A549 (cell line): Measurements from ENCODE around the gene NAA15. TPM values are rescaled to one million over a fixed set of nuclear protein-coding genes. Genes with fewer than 3 reads are reported as not detected.

Experiments used
- ATAC-seq, 2 experiments: fragments of 200-7000 bp in 1 of 2; fragments of >200 bp in 1 of 2; cut with Nextera tagmentation in 1 of 2; cut with Tn5 transposase in 1 of 2; 3 replicates each; pipeline versions ENCODE4 v1.8.0 to v1.9.1; 2018 to 2020; ENCODE audit warnings: mild to moderate bottlenecking in 1 of 2, moderate library complexity in 1 of 2
- CTCF ChIA-PET: fragments of 300-600 bp; sonication (Branson Sonifier 250); formaldehyde crosslinking; extraction: SDS; loops from one replicate; lab custom pipeline; 2021; ENCODE audit warnings: antibody characterized with exemption, inconsistent platforms; lab: Yijun Ruan, JAX
- POLR2A ChIA-PET: fragments of 350-600 bp; formaldehyde crosslinking; extraction: SDS; loops from one replicate; lab custom pipeline; 2021; ENCODE audit warnings: antibody characterized with exemption, inconsistent platforms; lab: Yijun Ruan, JAX
- DNase-seq, 2 experiments: peaks; one replicate each; pipeline versions ENCODE4 v3.0.0 to v3.0.0-alpha.2; 2011 to 2016; ENCODE audit warnings: low read depth in 1 of 2, low spot score in 1 of 2
- FAIRE-seq: peaks from 2 replicates; lab custom pipeline; 2011; peaks lifted over from hg19 to GRCh38; lab: Jason Lieb, UNC
- H3K27ac ChIP-seq, 2 experiments: fragments of >200 bp; sonication (Bioruptor Twin); formaldehyde crosslinking; 3 replicates each; pipeline ENCODE4 v1.5.1; 2016 to 2017
- H3K4me1 ChIP-seq: fragments of >200 bp; sonication (Bioruptor Twin); formaldehyde crosslinking; 3 replicates; pipeline ENCODE4 v1.6.1; 2016
- H3K4me2 ChIP-seq: fragments of >200 bp; sonication (Bioruptor Twin); formaldehyde crosslinking; 3 replicates; pipeline ENCODE4 v1.6.1; 2016
- H3K4me3 ChIP-seq: fragments of >200 bp; sonication (Bioruptor Twin); formaldehyde crosslinking; 3 replicates; pipeline ENCODE4 v1.5.1; 2016
- H3K9me3 ChIP-seq: fragments of >200 bp; sonication (Bioruptor Twin); formaldehyde crosslinking; 3 replicates; pipeline ENCODE4 v1.6.1; 2016
- CBX8 ChIP-seq: fragments of 200-600 bp; sonication (generic); IDR thresholded peaks from 2 replicates; pipeline ENCODE4 v1.6.1; 2016
- CHD2 ChIP-seq: fragments of 150-350 bp; IDR thresholded peaks from 2 replicates; pipeline ENCODE4 v1.6.1; 2014; ENCODE audit warnings: low read length; ENCODE audit not compliant: partially characterized antibody
- EHF ChIP-seq: fragments of 250-450 bp; sonication (Bioruptor Pico); IDR thresholded peaks from 2 replicates; pipeline ENCODE4 v1.5.0; 2020; ENCODE audit warnings: mild to moderate bottlenecking
- EP300 ChIP-seq, 2 experiments: fragments of >200 bp; sonication (Bioruptor Twin); formaldehyde crosslinking; IDR thresholded peaks; 2 replicates in 1 of 2; 3 replicates in 1 of 2; pipeline ENCODE4 v1.6.1; 2016 to 2017
- ESRRA ChIP-seq: fragments of 150-350 bp; IDR thresholded peaks from 2 replicates; pipeline ENCODE4 v1.6.1; 2014; ENCODE audit warnings: mild to moderate bottlenecking, low read length, borderline replicate concordance
- FOSB ChIP-seq: fragments of 250-450 bp; sonication (Bioruptor Pico); IDR thresholded peaks from 2 replicates; pipeline ENCODE4 v1.5.0; 2020; ENCODE audit warnings: mild to moderate bottlenecking, moderate library complexity
- HEYL ChIP-seq: fragments of 250-450 bp; sonication (Bioruptor Pico); IDR thresholded peaks from 2 replicates; pipeline ENCODE4 v1.8.0; 2021; ENCODE audit warnings: mild to moderate bottlenecking, moderate library complexity
- KDM5A ChIP-seq: fragments of 200-600 bp; sonication (generic); IDR thresholded peaks from 2 replicates; pipeline ENCODE4 v1.6.1; 2016; ENCODE audit warnings: antibody characterized with exemption, mild to moderate bottlenecking
- MAFK ChIP-seq: fragments of 450-650 bp; IDR thresholded peaks from 2 replicates; pipeline ENCODE4 v1.6.1; 2014; ENCODE audit not compliant: partially characterized antibody
- MYC ChIP-seq: IDR thresholded peaks from 2 replicates; pipeline ENCODE4 v1.6.1; 2012; ENCODE audit warnings: mild to moderate bottlenecking, inconsistent platforms, low read length, improper control_type of control experiment, borderline replicate concordance
- NPAS2 ChIP-seq: fragments of 250-450 bp; sonication (Bioruptor Pico); IDR thresholded peaks from 2 replicates; pipeline ENCODE4 v1.8.0; 2022; ENCODE audit warnings: mild to moderate bottlenecking, moderate library complexity, borderline replicate concordance
- TP53 ChIP-seq: fragments of 250-450 bp; sonication (Bioruptor Pico); IDR thresholded peaks from 2 replicates; pipeline ENCODE4 v1.5.0; 2021; ENCODE audit warnings: mild to moderate bottlenecking, moderate library complexity
- whole genome bisulfite sequencing: methylation state at CpG from one replicate; pipeline ENCODE4 v1.1.6; 2017; ENCODE audit errors: missing lambda C conversion rate; 5-methylcytosine and 5-hydroxymethylcytosine counted together
- polyA plus RNA-seq, 4 experiments: library from polyadenylated mRNA; depleted of rRNA in 3 of 4; stranded (reverse); fragments of >200 nt; fragmentation: RNase III in 1 of 4; extraction: RNeasy Plus Mini Kit Qiagen cat#74134 plus additional on column Dnase treatment in 1 of 4; gene quantifications; 2 replicates in 3 of 4; 3 replicates in 1 of 4; pipeline ENCODE4 v1.2.3, GENCODE V29; 2011 to 2017
- TF ChIP-seq, protein P1 (sequence below): fragments of 200-600 bp; sonication (generic); IDR thresholded peaks from 2 replicates; pipeline ENCODE4 v1.6.1; 2016; ENCODE audit warnings: antibody characterized with exemption, mild to moderate bottlenecking, moderate library complexity
- TF ChIP-seq, protein P2 (sequence below): fragments of >200 bp; sonication (Bioruptor Twin); formaldehyde crosslinking; IDR thresholded peaks from 3 replicates; pipeline ENCODE4 v1.5.1; 2016

NAA15 gene
- polyA plus RNA-seq, 2 of the 4 experiments (the other 2 are of a cell fraction): 29.2 to 45.2 TPM

GRCh38 chr4:139314047-139314800 is 12.9 kb downstream of the NAA15 start (continued):
- TF ChIP-seq, protein P1, sequence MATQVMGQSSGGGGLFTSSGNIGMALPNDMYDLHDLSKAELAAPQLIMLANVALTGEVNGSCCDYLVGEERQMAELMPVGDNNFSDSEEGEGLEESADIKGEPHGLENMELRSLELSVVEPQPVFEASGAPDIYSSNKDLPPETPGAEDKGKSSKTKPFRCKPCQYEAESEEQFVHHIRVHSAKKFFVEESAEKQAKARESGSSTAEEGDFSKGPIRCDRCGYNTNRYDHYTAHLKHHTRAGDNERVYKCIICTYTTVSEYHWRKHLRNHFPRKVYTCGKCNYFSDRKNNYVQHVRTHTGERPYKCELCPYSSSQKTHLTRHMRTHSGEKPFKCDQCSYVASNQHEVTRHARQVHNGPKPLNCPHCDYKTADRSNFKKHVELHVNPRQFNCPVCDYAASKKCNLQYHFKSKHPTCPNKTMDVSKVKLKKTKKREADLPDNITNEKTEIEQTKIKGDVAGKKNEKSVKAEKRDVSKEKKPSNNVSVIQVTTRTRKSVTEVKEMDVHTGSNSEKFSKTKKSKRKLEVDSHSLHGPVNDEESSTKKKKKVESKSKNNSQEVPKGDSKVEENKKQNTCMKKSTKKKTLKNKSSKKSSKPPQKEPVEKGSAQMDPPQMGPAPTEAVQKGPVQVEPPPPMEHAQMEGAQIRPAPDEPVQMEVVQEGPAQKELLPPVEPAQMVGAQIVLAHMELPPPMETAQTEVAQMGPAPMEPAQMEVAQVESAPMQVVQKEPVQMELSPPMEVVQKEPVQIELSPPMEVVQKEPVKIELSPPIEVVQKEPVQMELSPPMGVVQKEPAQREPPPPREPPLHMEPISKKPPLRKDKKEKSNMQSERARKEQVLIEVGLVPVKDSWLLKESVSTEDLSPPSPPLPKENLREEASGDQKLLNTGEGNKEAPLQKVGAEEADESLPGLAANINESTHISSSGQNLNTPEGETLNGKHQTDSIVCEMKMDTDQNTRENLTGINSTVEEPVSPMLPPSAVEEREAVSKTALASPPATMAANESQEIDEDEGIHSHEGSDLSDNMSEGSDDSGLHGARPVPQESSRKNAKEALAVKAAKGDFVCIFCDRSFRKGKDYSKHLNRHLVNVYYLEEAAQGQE: no peak
- no peak for TF ChIP-seq ESRRA
- TF ChIP-seq CBX8: no peak
- TF ChIP-seq EP300 (IDR thresholded peaks at IDR 0.05): no peak
- TF ChIP-seq HEYL (CRISPR knock-in tag): no peak
- no peak for TF ChIP-seq TP53 (CRISPR knock-in tag)
- no peak for TF ChIP-seq FOSB
- TF ChIP-seq NPAS2 (CRISPR knock-in tag): no peak
- no peak for TF ChIP-seq MYC

GRCh38 chr4:139315221-139315675 is 13.9 kb downstream of the NAA15 start:
- FAIRE-seq: no peak
- Histone ChIP-seq H3K9me3 (no peaks in the 10 kb centered on the region; the same call in 2 of the 3 replicates), H3K4me2 (no peak overlapping the region), H3K4me3 (no peak overlapping the region), H3K4me1 (peaks cover 8% of the 10 kb centered on the region; the same call in 2 of the 3 replicates), H3K27ac (no peak overlapping the region)
- POLR2A ChIA-PET: no interaction called here
- no peak for DNase-seq
- no peak for ATAC-seq
- CTCF ChIA-PET: no interaction called here
- TF ChIP-seq EHF (CRISPR knock-in tag): no peak
- TF ChIP-seq, protein P2, sequence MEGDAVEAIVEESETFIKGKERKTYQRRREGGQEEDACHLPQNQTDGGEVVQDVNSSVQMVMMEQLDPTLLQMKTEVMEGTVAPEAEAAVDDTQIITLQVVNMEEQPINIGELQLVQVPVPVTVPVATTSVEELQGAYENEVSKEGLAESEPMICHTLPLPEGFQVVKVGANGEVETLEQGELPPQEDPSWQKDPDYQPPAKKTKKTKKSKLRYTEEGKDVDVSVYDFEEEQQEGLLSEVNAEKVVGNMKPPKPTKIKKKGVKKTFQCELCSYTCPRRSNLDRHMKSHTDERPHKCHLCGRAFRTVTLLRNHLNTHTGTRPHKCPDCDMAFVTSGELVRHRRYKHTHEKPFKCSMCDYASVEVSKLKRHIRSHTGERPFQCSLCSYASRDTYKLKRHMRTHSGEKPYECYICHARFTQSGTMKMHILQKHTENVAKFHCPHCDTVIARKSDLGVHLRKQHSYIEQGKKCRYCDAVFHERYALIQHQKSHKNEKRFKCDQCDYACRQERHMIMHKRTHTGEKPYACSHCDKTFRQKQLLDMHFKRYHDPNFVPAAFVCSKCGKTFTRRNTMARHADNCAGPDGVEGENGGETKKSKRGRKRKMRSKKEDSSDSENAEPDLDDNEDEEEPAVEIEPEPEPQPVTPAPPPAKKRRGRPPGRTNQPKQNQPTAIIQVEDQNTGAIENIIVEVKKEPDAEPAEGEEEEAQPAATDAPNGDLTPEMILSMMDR: no peak
- no peak for TF ChIP-seq MAFK
- TF ChIP-seq, protein P1: no peak
- no peak for TF ChIP-seq CHD2
- no peak for TF ChIP-seq KDM5A
- WGBS: 96% methylated on average over 13 of the region's 13 CpGs
